Stimulated activated CD8-positive, alpha-beta memory T cell treated with anti-CD3 and anti-CD28 coated beads, Interleukin-7, amount 100 ng/mL, for 4 hours (primary cell): ENCODE measurements around the gene TRIM6.
A peak's percentile ranks its signal among the peaks of the same experiment; 100 is the strongest.
"Not testable (repeated sequence)": the region's sequence is repeated elsewhere in the genome, so short reads cannot be mapped to it uniquely, and the experiment has no call there.

Experiments used
- DNase-seq, 2 donors: peaks; one replicate each; pipeline ENCODE4 v3.0.0-alpha.2; 2020; ENCODE audit warnings: low read depth in 2 of 2

TRIM6 gene

DNA sequence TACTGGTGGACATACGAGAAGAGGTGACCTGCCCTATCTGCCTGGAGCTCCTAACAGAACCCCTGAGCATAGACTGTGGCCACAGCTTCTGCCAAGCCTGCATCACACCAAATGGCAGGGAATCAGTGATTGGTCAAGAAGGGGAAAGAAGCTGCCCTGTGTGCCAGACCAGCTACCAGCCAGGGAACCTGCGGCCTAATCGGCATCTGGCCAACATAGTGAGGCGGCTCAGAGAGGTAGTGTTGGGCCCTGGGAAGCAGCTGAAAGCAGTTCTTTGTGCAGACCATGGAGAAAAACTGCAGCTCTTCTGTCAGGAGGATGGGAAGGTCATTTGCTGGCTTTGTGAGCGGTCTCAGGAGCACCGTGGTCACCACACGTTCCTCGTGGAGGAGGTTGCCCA is 6.9 kb downstream of the TRIM6 start:
- DNase-seq, result no peak

DNA sequence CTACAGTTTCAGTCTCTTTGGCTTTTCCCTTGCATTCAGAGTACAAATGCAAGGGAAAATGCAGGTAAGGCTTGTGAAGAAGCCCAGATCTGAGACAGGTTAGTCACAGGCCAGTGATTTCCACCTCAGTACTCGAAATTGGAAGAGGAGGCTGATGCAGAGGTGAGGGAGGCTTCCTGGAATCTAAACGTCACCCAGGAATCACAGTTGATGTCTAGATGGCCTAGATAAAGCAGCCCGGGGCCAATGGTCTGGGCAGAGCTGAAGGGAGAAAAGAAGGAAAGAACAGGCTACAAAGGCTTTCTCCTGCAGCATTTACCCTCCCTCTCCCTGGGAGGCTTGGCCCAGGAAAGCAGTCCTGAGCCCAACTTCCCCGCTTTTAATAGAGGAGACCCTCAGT is 8.5 kb downstream of the TRIM6 start:
- no peak for DNase-seq

GRCh38 chr11:5605849-5606248 is 9.4 kb downstream of the TRIM6 start:
- DNase-seq, result no peak

DNA sequence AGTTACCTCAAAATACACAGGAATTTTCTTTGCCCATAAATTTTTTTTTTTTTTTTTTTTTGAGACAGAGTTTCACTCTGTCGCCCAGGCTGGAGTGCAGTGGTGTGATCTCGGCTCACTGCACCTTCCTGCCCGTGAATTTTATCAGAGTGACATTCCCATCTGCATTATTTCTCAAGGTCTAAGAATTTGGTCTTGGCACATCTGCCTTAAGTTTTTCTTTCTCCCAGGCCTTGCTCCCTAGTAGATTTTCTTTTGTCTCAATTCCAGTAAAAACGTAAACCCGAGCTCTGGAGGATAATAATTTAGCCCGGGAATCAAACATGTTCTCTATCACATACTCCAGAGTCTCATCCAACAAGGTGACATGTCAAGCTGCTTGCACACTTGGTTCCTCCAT is 12.4 kb downstream of the TRIM6 start:
- DNase-seq, result no peak

DNA sequence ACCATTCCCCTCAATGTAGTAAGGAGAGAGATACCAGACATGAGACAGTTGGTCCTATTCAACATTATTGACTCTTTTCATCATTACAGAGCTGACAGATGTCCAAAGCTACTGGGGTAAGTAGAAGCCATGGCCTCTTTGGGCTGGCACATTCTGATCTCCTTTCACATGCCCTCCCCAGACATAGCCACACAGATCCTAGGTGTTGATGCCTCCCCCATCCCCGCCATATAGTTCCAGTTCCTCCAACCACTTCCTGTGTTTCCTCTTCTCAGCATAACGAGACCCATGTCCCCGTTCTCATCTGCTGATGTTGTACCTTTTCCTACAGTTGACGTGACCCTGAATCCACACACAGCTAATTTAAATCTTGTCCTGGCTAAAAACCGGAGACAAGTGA is 14.0 kb downstream of the TRIM6 start:
- DNase-seq, result no peak

DNA sequence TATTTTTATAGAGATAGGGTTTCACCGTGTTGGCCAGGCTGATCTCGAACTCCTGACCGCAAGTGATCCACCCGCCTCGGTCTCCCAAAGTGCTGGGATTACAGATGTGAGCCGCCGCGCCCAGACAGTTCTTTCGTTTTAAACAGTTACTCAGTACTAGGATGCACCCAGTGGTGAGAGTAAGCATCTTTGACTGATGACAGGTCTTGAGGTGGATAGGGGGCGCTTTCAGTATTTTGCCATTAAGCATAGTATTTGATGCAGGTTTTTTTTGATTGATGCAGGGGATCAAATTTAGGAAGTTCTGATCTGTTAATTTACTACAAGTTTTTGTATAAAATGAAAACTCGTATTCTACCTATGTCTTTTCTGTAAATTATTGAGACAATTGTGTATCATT is 15.2 kb downstream of the TRIM6 start:
- no peak for DNase-seq

DNA sequence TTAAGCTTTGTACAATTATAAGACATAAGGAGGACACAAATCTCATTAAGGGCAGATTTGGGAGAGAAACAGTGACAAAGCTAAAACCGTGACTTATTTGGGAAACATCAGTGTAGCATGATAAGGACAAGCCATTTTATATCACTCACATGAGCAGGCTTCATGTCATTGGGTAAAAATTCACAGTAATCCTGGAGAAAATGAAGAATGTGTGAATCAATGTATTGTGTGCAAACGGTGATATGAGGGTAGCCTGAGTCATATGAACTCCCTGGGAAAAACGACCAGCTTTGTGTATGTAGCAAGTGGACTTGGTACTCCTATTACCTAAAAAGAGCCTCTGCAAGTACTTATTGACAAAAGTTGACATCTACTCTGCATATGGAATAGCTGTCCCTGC is 22.4 kb downstream of the TRIM6 start:
- DNase-seq, result no peak

- no peak for DNase-seq
These were observed 24.4 kb downstream of the TRIM6 start for GRCh38 chr11:5620651-5621521.

DNA sequence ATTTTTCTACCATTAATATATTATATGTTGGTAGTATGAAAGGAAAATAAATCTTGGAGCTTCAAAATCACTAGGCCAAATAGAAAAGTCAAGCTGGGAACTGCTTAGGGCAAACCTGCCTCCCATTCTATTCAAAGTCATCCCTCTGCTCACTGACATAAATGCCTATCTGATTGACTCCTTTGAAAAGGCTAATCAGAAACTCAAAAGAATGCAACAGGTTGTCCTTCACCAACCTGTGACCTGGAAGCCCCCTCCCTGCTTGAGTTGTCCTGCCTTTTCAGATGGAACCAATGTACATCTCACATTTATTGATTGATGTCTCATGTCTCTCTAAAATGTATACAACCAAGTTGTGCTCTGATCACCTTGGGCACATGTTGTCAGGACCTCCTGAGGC is 25.1 kb downstream of the TRIM6 start:
- DNase-seq, result no peak

- no peak for DNase-seq
These were observed 26.4 kb downstream of the TRIM6 start for GRCh38 chr11:5622802-5623201.

DNA sequence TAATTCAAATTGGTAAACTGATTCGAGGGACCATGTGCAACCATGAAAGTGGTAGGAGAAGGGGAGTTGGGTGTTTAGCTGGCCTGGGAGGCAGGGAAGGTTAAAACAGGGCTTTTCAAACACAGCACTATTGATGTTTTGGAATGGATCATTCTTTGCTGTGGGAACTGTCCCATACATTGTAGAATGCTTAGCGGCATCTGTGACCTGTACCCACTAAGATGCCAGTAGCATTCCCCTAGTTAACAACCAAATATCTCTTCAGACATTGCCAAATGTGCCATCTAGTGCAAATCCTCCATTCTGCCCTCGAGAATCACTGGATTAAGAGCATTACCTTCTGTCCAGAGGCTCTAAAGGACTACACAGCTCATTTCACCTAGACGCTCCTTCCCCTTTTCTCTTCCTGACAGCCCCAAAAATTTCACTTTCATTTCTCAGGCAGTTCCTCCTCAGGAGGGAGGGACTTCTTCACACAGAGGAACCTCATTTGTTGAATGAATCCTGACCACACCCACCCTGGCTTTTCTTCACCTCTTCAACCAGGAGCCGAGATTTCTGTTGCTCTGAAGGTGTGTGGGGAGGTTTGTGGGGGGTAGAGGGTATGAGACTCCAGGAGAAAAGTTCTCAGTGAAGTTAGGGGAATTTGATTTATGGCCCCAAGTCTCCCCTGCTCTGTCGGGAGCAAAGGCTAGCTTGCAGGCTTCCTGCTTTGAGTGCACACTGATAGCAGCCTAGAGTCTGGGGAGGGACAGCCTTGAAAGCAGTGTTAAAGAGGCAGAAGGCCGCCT is 28.2 kb downstream of the TRIM6 start, which contains the start of gene TRIM34:
Gene TRIM34 (plus strand): TSS at position 513 of the 791 bp plus-strand sequence. CDS start 7,331 bp downstream, outside the sequence.
- peak; percentile 33 to 65 for DNase-seq

DNA sequence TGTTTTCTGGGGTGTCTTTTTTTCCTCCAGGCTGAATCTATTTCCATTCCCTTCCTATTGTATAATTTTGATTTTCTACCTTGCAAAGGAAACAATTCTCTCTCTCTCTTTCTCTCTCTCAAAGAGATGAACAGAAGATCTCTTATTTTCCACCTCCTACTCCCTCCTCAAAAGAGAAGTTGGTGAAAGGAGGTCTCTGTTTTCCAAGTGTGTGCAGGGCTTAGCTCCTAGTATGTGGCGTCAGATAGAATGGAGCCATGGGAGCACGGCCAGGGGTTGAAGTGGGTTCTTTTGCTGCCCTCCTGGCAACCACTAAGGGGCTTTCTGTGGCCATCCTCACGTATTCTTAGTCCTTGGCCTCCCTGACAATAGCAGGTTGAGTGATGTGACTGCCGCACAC is 28.8 kb downstream of the TRIM6 start:
- DNase-seq, result no peak

GRCh38 chr11:5626196-5626595 is 29.8 kb downstream of the TRIM6 start:
- no peak for DNase-seq

- DNase-seq, result no peak
These were observed 35.0 kb downstream of the TRIM6 start for GRCh38 chr11:5631417-5631816.

DNA sequence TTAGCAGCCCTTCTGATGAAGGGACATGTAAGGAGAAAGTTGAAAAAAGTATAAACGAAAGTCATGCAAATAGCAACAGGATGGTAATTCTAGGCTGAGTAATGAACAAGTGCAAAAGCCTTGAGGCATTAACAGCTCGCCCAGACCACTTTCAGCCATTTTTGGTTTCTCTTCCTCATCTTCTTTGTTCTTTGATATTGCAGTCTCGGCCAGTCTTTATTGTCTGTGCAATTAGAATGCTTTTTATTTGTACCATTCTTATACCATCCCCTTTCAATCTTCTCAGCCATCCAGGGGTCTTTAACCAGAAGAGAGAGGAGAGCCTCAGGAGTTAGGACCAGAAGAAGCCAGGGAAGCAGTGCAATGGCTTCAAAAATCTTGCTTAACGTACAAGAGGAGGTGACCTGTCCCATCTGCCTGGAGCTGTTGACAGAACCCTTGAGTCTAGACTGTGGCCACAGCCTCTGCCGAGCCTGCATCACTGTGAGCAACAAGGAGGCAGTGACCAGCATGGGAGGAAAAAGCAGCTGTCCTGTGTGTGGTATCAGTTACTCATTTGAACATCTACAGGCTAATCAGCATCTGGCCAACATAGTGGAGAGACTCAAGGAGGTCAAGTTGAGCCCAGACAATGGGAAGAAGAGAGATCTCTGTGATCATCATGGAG is 35.7 kb downstream of the TRIM6 start:
- no peak for DNase-seq

DNA sequence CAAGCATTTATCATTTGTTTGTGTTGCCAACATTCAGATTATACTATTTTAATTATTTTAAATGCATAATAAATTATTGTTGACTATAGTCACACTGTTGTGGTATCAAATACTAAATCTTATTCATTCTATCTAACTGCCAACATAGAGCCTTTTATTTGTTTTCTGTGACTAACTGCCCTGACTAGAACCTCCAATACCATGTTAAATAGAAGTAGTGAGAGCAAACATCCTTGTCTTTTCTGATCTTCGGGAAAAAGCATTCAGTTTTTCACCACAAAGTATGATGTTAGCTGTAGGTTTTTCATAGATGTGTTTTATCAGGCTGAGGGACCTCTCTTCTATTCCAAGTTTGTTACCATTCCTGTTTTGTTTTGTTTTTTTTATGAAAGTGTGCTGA is 43.5 kb downstream of the TRIM6 start:
- no peak for DNase-seq

DNA sequence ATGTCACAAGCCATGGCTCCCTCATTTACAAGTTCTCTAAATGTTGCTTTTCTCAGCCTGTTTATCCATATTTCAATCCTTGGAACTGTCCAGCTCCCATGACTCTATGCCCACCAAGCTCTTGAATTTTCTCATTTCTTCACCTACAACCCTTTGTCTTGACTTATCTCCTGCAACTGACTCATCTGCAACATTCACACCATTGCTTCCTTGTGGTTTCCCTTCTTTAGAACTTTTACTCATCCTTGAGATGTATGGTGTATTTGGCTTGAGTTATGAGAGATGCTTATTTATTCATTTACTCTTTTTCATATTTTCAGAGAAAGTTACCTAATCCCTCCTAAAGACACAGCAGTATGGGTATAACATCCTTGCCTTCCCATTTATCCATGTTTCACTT is 47.1 kb downstream of the TRIM6 start:
- no peak for DNase-seq

GRCh38 chr11:5646139-5646538 is 49.7 kb downstream of the TRIM6 start:
- DNase-seq, result no peak

DNA sequence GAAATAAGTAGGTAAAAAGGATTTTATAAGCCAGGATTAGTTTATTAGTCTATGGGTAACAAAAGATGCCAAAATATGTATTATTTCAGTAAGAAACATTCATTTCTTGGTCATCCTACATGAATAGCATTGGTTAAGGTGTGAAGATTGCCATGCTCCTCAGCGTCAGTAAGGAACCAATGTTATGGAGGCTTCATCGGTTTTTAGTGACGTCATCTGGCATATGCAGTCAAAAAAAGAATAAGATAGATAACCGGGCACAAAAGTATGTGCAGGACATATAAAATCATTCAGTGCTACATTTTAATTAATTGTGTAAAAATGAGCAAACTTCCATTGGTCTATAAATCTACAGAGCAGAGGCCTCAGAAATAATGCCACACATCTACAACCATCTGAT is 59.0 kb downstream of the TRIM6 start:
- no peak for DNase-seq

DNA sequence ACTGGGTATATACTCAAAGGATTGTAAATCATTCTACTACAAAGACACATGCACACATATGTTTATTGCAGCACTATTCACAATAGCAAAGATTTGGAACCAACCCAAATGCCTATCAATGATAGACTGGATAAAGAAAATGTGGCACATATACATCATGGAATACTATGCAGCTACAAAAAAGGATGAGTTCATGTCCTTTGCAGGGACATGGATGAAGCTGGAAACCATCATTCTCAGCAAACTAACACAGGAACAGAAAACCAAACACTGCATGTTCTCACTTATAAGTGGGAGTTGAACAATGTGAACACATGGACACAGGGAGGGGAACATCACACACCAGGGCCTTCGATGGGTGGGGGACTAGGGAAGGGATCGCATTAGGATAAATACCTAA is 60.5 kb downstream of the TRIM6 start:
- not testable (repeated sequence) for DNase-seq

GRCh38 chr11:5658318-5658717 is 61.9 kb downstream of the TRIM6 start:
- DNase-seq, result no peak
